Sigmoid colon (tissue), 3 donors: Measurements from ENCODE around the gene MOB3B.

ENCODE experiments used
- CTCF ChIP-seq, 4 experiments: fragments of 450-650 bp in 3 of 4; fragments of 200-600 bp in 1 of 4; IDR thresholded peaks; one replicate each; pipeline ENCODE4 v1.5.1; 2016 to 2019; ENCODE audit warnings: antibody characterized with exemption in 4 of 4, mild to moderate bottlenecking in 3 of 4, moderate library complexity in 2 of 4
- POLR2A ChIP-seq, 2 donors: fragments of 450-650 bp; IDR thresholded peaks; one replicate each; pipeline ENCODE4 v1.6.1; 2016; ENCODE audit warnings: antibody characterized with exemption in 2 of 2, mild to moderate bottlenecking in 2 of 2, moderate library complexity in 2 of 2

- no peak for TF ChIP-seq CTCF (IDR thresholded peaks at IDR 0.05)
- no peak for TF ChIP-seq POLR2A (IDR thresholded peaks at IDR 0.05)
Measured at GRCh38 chr9:27353474-27354229, 176.0 kb downstream of the MOB3B start.
